GM12878 (cell line): ENCODE measurements around the gene MUC21. TPM values are rescaled to one million over a fixed set of nuclear protein-coding genes. Genes with fewer than 3 reads are reported as not detected.

Source experiments
- ATAC-seq: fragments of 200-7000 bp; cut with Tn5 transposase; 3 replicates; pipeline ENCODE4 v1.9.1; 2020; ENCODE audit warnings: mild to moderate bottlenecking, moderate library complexity
- BruUV-seq: library from RNA; stranded (reverse); fragments of 400-500 nt; replicated peaks from 2 replicates; lab custom pipeline; 2021; lab: Mats Ljungman, UMichigan
- CTCF ChIA-PET: fragments of 300-600 bp; sonication (Branson Sonifier 250); formaldehyde crosslinking; extraction: SDS; loops from one replicate; lab custom pipeline; 2021; ENCODE audit warnings: inconsistent platforms; lab: Yijun Ruan, JAX
- POLR2A ChIA-PET: fragments of 350-600 bp; formaldehyde crosslinking; extraction: SDS; loops from one replicate; lab custom pipeline; 2021; ENCODE audit warnings: inconsistent platforms; lab: Charles Lee
- RAD21 ChIA-PET: fragments of 300-600 bp; sonication (Branson Sonifier 250); formaldehyde crosslinking; loops from one replicate; lab custom pipeline; 2023; ENCODE audit warnings: antibody characterized with exemption; ENCODE audit not compliant: unreplicated experiment; lab: Charles Lee
- SMC1A ChIA-PET: fragments of 300-600 bp; sonication (Branson Sonifier 250); formaldehyde crosslinking; loops from one replicate; lab custom pipeline; 2023; ENCODE audit not compliant: unreplicated experiment, uncharacterized antibody; lab: Charles Lee
- DNase-seq: peaks from one replicate; pipeline ENCODE4 v3.0.0-alpha.2; 2011; ENCODE audit warnings: low read depth, low spot score
- FAIRE-seq: peaks from 3 replicates; lab custom pipeline; 2011; peaks lifted over from hg19 to GRCh38; lab: Jason Lieb, UNC
- H2AFZ ChIP-seq: 2 replicates; pipeline ENCODE4 v1.6.0; 2011; ENCODE audit warnings: low read depth, low read length, control low read depth; ENCODE audit not compliant: control insufficient read depth
- H3K27ac ChIP-seq: 2 replicates; pipeline ENCODE4 v1.5.1; 2011; ENCODE audit warnings: control low read depth; ENCODE audit not compliant: control insufficient read depth, insufficient read depth
- H3K27me3 ChIP-seq, 2 experiments: replicated peaks in 1 of 2; 2 replicates each; pipeline versions ENCODE4 v1.6.0 to v1.6.1; 2011; ENCODE audit warnings: low read length in 1 of 2; ENCODE audit not compliant: control insufficient read depth in 2 of 2, insufficient read depth in 2 of 2
- H3K36me3 ChIP-seq, 2 experiments: 2 replicates each; pipeline ENCODE4 v1.5.1; 2011; ENCODE audit warnings: low read length in 1 of 2; ENCODE audit not compliant: control insufficient read depth in 2 of 2, insufficient read depth in 2 of 2
- H3K4me1 ChIP-seq: 2 replicates; pipeline ENCODE4 v1.6.1; 2011; ENCODE audit warnings: mild to moderate bottlenecking, low read length, moderate library complexity, mixed read lengths; ENCODE audit not compliant: control insufficient read depth, insufficient read depth
- H3K4me2 ChIP-seq: 2 replicates; pipeline ENCODE4 v1.6.0; 2011; ENCODE audit warnings: control low read depth; ENCODE audit not compliant: control insufficient read depth, insufficient read depth
- H3K4me3 ChIP-seq: fragments of 200-600 bp; sonication (generic); 2 replicates; pipeline ENCODE4 v1.5.1; 2016
- H3K79me2 ChIP-seq: 2 replicates; pipeline ENCODE4 v1.6.0; 2011; ENCODE audit warnings: low read length; ENCODE audit not compliant: control insufficient read depth, insufficient read depth
- H3K9ac ChIP-seq: 2 replicates; pipeline ENCODE4 v1.8.0; 2011; ENCODE audit warnings: low read length, control low read depth, mixed read lengths; ENCODE audit not compliant: control insufficient read depth, insufficient read depth
- H3K9me3 ChIP-seq: replicated peaks from 3 replicates; pipeline ENCODE4 v1.5.1; 2011; ENCODE audit warnings: mild to moderate bottlenecking, low read length; ENCODE audit not compliant: control insufficient read depth, insufficient read depth
- H4K20me1 ChIP-seq: 2 replicates; pipeline ENCODE4 v1.6.0; 2011; ENCODE audit not compliant: control insufficient read depth, insufficient read depth
- DPF2 ChIP-seq: fragments of 450-650 bp; IDR thresholded peaks from 2 replicates; pipeline ENCODE4 v1.6.1; 2017; ENCODE audit warnings: mild to moderate bottlenecking
- EED ChIP-seq: sonication (generic); IDR thresholded peaks from 2 replicates; pipeline ENCODE4 v1.6.1; 2016; ENCODE audit warnings: antibody characterized with exemption, low read depth
- IRF5 ChIP-seq: fragments of 450-650 bp; IDR thresholded peaks from 2 replicates; pipeline ENCODE4 v1.6.1; 2017; ENCODE audit warnings: borderline replicate concordance
- LARP7 ChIP-seq: fragments of 450-650 bp; IDR thresholded peaks from 2 replicates; pipeline ENCODE4 v1.6.1; 2017; ENCODE audit warnings: mild to moderate bottlenecking
- PBX3 ChIP-seq: IDR thresholded peaks from 2 replicates; pipeline ENCODE4 v1.6.1; 2011; ENCODE audit warnings: mild to moderate bottlenecking, low read depth, low read length, moderate library complexity; ENCODE audit not compliant: insufficient replicate concordance
- TARDBP ChIP-seq: IDR thresholded peaks from 2 replicates; pipeline ENCODE4 v1.6.1; 2016; ENCODE audit warnings: borderline replicate concordance
- WRNIP1 ChIP-seq: IDR thresholded peaks from 2 replicates; pipeline ENCODE4 v1.6.1; 2011; ENCODE audit warnings: low read depth, low read length, improper control_type of control experiment, borderline replicate concordance
- ZZZ3 ChIP-seq: IDR thresholded peaks from 2 replicates; pipeline ENCODE4 v1.6.1; 2011; ENCODE audit warnings: low read depth; ENCODE audit not compliant: control insufficient read depth, insufficient read length
- WGBS: methylation state at CpG from one replicate; pipeline ENCODE4 v1.1.6; 2016; ENCODE audit warnings: low lambda C conversion rate; ENCODE audit not compliant: insufficient replicate concordance, insufficient coverage; ENCODE audit errors: missing lambda C conversion rate; 5-methylcytosine and 5-hydroxymethylcytosine counted together
- in situ Hi-C: fragments of 300-500 bp; cut with MboI; formaldehyde crosslinking; loops from 9 replicates; pipeline ENCODE4 v1.14.3; 2018; ENCODE audit warnings: mixed read lengths
- intact Hi-C: fragments of 100-400 bp; cut with micrococcal nuclease; formaldehyde crosslinking; loops from one replicate; pipeline ENCODE4 v1.14.2; 2022; ENCODE audit not compliant: unreplicated experiment
- polyA plus RNA-seq, 11 experiments: library from polyadenylated mRNA; depleted of rRNA in 4 of 11; unstranded in 6 of 11; stranded (reverse) in 5 of 11; fragments of >200 nt; fragmentation: Nextera tagmentation in 4 of 11; fragmentation: Illumina TruSeq in 1 of 11; extraction: Ambion mirVana in 4 of 11; extraction: Trizol in 1 of 11; gene quantifications; 1 replicate in 1 of 11; 2 replicates in 10 of 11; pipeline versions ENCODE4 v1.2.1 to v1.2.3, GENCODE V29; 2011 to 2016; ENCODE audit warnings: inconsistent platforms in 2 of 11, missing spikeins in 2 of 11, low read depth in 1 of 11
- total RNA-seq, 4 experiments: library from RNA; depleted of rRNA in 3 of 4; stranded (reverse); fragments of >200 nt in 3 of 4; fragmentation: Illumina TruSeq in 1 of 4; extraction: Trizol in 1 of 4; gene quantifications; 2 replicates each; pipeline versions ENCODE4 v1.2.1 to v1.2.3, GENCODE V29; 2013 to 2021
- TF ChIP-seq, protein P1 (sequence below): IDR thresholded peaks from 2 replicates; pipeline ENCODE4 v1.6.1; 2012; ENCODE audit warnings: low read length, inconsistent platforms

MUC21 gene
- total and polyA plus RNA-seq, 10 of the 15 experiments (the other 5 are each of a cell fraction or from before 2014, with no cell fraction given): 0.02 TPM; not detected in 9

- TF ChIP-seq, protein P1, sequence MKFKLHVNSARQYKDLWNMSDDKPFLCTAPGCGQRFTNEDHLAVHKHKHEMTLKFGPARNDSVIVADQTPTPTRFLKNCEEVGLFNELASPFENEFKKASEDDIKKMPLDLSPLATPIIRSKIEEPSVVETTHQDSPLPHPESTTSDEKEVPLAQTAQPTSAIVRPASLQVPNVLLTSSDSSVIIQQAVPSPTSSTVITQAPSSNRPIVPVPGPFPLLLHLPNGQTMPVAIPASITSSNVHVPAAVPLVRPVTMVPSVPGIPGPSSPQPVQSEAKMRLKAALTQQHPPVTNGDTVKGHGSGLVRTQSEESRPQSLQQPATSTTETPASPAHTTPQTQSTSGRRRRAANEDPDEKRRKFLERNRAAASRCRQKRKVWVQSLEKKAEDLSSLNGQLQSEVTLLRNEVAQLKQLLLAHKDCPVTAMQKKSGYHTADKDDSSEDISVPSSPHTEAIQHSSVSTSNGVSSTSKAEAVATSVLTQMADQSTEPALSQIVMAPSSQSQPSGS: no peak
- no peak for TF ChIP-seq TARDBP
- no peak for TF ChIP-seq WRNIP1
- no peak for TF ChIP-seq DPF2
- no peak for TF ChIP-seq PBX3
- no peak for TF ChIP-seq EED
- TF ChIP-seq LARP7: no peak
These were observed 8.4 kb downstream of the MUC21 start (continued) for GRCh38 chr6:30991891-30992290.

- RAD21 ChIA-PET: no interaction called here
These were observed 13.8 kb downstream of the MUC21 start for GRCh38 chr6:30997301-30997700.

More at GRCh38 chr6:30997301-30997700, 13.8 kb downstream of the MUC21 start:
- H3K79me2 ChIP-seq: no peaks in the 10 kb centered on the region
- H2AFZ ChIP-seq: no peak overlapping the region
- H3K9me3 ChIP-seq: no peaks in the 10 kb centered on the region; the same call in 2 of the 3 replicates
- intact Hi-C loops: no loop called here
- SMC1A ChIA-PET: no interaction called here
- FAIRE-seq (no peak), ATAC-seq (no peak), DNase-seq (no peak)
- in situ Hi-C loops: no loop called here
- H3K9ac ChIP-seq: no peak overlapping the region
- H3K36me3 ChIP-seq: no peaks in the 10 kb centered on the region
- BruUV-seq: no TSS peak
- CTCF ChIA-PET: no interaction called here
- WGBS: 73% methylated on average over 2 of the region's 2 CpGs
- no peak overlapping the region for H3K4me2 ChIP-seq
- no peaks in the 10 kb centered on the region for H3K27me3 ChIP-seq
- no peak overlapping the region for H3K4me3 ChIP-seq
- POLR2A ChIA-PET: no interaction called here
- no peak overlapping the region for H3K27ac ChIP-seq
- no peaks in the 10 kb centered on the region for H3K4me1 ChIP-seq
- no peaks in the 10 kb centered on the region for H4K20me1 ChIP-seq
- TF ChIP-seq TARDBP (no peak), ZZZ3 (no peak), IRF5 (no peak)
